Stimulated activated CD8-positive, alpha-beta memory T cell treated with anti-CD3 and anti-CD28 coated beads, Interleukin-4, amount 100 ng/mL, for 4 hours (primary cell): ENCODE data around the gene ZNF362.

Source experiments
- DNase-seq, 2 donors: peaks; one replicate each; pipeline ENCODE4 v3.0.0-alpha.2; 2020; ENCODE audit warnings: low read depth in 2 of 2, low spot score in 1 of 2

ZNF362 gene

GRCh38 chr1:33343539-33343938, 87.2 kb downstream of the ZNF362 start:
- no peak for DNase-seq

- no peak for DNase-seq
These were observed 88.7 kb downstream of the ZNF362 start for GRCh38 chr1:33344896-33345560.

- no peak for DNase-seq
These were observed 90.2 kb downstream of the ZNF362 start for GRCh38 chr1:33346533-33346926.

DNA sequence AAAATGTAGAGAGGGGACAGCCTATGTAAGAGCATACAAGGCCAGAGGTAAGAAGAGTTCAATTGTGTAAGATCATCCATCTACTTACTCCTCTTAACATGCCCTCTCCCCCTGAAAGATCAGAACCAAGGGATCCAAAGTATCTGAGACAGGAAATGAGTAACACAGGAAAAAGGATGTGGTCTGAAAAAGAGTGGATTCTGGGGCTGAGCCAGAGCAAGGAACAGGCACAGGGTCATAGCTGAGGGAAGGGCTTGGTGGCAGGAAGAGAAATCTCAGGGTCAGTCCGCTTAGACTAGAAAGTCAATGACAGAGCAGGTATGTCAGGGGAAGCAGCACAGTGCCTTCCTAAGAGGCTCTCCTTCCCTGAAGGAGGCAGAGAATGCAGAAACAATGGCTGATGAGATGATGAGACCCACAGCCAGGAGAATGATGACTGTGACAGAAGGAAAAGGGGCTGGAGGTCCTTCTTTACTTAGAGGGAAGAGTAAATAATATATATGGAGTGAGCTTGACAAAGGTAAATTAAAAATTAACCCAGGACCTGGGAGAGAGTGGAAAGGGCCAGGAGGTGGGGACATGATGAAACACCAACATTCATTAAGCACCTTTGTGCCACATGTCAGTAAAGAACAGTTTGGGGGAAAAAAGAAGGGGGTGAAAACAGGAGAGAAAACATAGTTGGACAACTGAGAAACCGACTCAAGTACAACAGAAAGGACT, 90.8 kb downstream of the ZNF362 start:
- DNase-seq, result no peak

- DNase-seq, result no peak
These were observed 91.3 kb downstream of the ZNF362 start for GRCh38 chr1:33347650-33347992.

DNA sequence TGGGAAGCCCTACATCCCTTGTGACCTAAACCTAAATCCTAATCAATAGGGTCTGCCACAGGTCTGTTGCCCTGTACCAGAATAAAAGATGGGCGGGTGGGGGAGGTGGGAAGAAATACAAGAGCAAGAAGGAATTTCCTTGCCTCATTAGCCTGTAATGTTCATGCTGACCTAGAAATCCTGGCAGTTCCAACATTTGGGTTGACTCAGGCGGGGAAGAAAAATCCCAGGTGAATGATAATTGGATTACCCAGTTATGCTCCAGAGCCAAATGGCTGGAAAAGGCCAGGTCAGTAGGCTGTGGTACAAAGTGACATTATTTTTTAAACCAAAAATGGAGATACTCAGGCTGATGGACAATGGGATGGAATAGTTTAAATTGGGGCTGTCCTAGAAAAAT, 91.9 kb downstream of the ZNF362 start:
- no peak for DNase-seq

DNA sequence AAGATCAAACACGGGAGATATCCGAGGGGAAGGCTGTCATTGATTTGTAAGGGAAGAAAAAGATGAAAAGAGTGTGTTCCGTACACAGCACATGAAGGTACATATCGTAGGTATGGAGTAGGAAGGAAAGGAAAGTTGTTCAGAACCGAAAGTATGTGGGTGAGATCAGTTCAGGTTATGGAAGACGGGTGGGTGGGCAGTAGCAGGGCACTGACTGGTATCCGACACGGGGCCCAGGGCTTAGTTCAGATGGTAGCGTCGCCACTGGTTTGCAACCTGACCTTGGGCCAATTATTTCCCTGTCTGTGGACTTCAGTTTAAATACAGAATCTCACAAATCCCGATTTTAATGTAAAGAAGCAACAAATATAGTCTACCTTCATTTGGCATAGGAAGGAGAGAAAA, 92.4 kb downstream of the ZNF362 start:
- DNase-seq, result no peak

DNA sequence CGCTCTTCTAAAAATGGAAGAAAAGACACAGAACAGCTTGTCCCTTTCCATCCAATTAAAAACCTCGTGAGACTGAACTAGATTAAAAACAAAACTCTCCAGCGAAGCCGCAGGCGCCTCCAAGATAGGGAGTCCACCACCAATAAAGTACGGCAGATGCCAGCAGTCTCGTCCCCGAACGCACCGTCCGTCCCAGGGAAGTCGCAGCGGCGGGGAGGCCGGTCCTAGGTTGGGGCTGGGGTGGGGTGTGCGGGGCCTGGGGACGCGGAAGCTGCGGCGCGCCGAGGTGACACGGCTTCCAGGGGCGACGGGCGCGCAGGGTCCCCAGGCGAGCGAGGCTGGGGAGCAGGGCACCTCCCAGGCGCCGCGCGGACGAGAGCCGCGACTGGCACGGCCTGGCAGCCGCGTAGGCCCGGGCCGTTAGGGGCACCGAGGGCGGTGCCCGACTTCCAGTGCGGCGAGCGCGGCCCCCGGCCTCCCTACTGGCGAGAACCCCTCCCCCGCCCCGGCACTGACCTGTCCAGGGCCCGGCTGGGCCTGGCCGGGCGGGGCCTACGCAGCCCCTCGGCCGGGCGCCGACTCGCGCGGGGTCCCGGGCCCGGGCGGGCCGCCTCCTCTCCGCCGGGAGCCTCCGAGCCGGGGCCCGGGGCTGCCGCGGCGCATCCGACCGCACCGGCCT, 92.9 kb downstream of the ZNF362 start:
- DNase-seq, result peak in 1 of 2 donors; percentile 16

DNA sequence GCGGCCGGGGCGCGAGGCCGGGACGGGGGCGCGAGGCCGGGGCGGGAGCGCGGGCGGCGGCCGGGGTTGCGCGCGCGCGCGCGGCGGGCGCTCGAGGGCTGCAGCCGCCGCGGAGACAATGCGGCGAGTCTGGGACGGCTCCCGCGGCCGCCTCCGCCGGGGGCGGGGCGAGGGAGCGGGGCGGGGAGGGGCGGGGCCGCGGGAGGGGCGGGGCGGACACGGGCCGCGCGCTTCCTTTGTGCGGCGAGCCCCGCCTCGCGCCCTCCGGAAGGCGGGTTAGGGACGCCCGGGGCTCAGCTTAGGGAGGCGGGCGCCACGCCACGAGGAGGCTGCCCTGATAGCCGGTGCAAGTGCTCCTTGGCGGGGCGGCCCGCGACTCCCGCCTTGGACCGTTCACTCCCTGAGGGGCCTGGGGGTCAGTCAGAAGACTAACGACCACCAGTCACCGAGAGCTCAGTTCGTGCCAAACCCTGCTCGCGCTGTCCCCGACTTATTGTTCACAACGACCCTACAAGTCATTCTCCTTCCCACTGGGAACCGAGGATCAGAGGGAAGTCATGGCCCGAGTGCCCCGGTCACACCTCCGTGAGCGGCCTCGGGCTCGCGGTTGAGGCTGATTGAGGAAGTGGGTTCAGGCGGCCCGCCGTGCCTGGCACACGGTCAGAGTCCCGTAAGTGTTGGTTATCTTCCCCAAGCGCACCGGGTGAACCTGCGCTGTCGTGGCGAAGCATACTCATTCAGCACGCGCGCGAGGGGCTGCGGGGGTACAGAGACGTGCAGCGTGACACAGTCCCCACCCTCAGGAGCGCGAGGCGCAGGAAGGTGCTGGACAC, 93.7 kb downstream of the ZNF362 start:
- DNase-seq, result peak; percentile 33 to 63
